NCI-H1694 treated with DMSO at 0.1 percent for 48 hours (cell line): ENCODE measurements around the gene RDM1.

Experiments used
- DNase-seq: peaks from one replicate; lab custom pipeline; 2025; lab: John Stamatoyannopoulos, UW

RDM1 gene

GRCh38 chr17:35932586-35932985 lies 2.0 kb upstream of the RDM1 start:
- DNase-seq = no peak

GRCh38 chr17:35931794-35932425 lies 1.3 kb upstream of the RDM1 start:
- no peak for DNase-seq

- no peak for DNase-seq
Measured at GRCh38 chr17:35927714-35928113, 2.9 kb downstream of the RDM1 start.

- DNase-seq = no peak
Measured at GRCh38 chr17:35923609-35924114, 6.9 kb downstream of the RDM1 start.

GRCh38 chr17:35920229-35920628 lies 10.3 kb downstream of the RDM1 start:
- no peak for DNase-seq

- no peak for DNase-seq
Measured at GRCh38 chr17:35918665-35919064, 11.9 kb downstream of the RDM1 start.

- no peak for DNase-seq
Measured at GRCh38 chr17:35917519-35918213, 12.9 kb downstream of the RDM1 start.

GRCh38 chr17:35915153-35915964 lies 15.2 kb downstream of the RDM1 start:
- DNase-seq = no peak

- DNase-seq = no peak
Measured at GRCh38 chr17:35914354-35914753, 16.2 kb downstream of the RDM1 start.

GRCh38 chr17:35913609-35914008 lies 17.0 kb downstream of the RDM1 start:
- DNase-seq = no peak

GRCh38 chr17:35912942-35913341 lies 17.6 kb downstream of the RDM1 start:
- DNase-seq = no peak

GRCh38 chr17:35912339-35912912 lies 18.1 kb downstream of the RDM1 start:
- no peak for DNase-seq

GRCh38 chr17:35909408-35909807 lies 21.2 kb downstream of the RDM1 start:
- DNase-seq = no peak

GRCh38 chr17:35907691-35908090 lies 22.9 kb downstream of the RDM1 start:
- no peak for DNase-seq

GRCh38 chr17:35906926-35907637 lies 23.5 kb downstream of the RDM1 start:
- no peak for DNase-seq

- DNase-seq = no peak
Measured at GRCh38 chr17:35906191-35906925, 24.2 kb downstream of the RDM1 start.

- no peak for DNase-seq
Measured at GRCh38 chr17:35903451-35903850, 27.1 kb downstream of the RDM1 start.

GRCh38 chr17:35901631-35902175 lies 28.9 kb downstream of the RDM1 start:
- no peak for DNase-seq

GRCh38 chr17:35900708-35901480 lies 29.7 kb downstream of the RDM1 start:
- DNase-seq = no peak

- DNase-seq = no peak
Measured at GRCh38 chr17:35900280-35900679, 30.3 kb downstream of the RDM1 start.
